ENCODE results near the gene KLK10.
"Not testable (repeated sequence)": the region's sequence is repeated elsewhere in the genome, so short reads cannot be mapped to it uniquely, and the experiment has no call there.

Gene KLK10

GRCh38 chr19:51000981-51001380 is 18.5 kb downstream of the KLK10 start:
- no peak for DNase-seq

GRCh38 chr19:51000426-51000825 is 19.1 kb downstream of the KLK10 start:
- no peak for DNase-seq

- DNase-seq, result no peak
Observed at GRCh38 chr19:50998686-50999085, 20.8 kb downstream of the KLK10 start.

GRCh38 chr19:50998061-50998460 is 21.4 kb downstream of the KLK10 start:
- DNase-seq, result no peak

- no peak for DNase-seq
Observed at GRCh38 chr19:50994129-50994528, 25.4 kb downstream of the KLK10 start.

GRCh38 chr19:50992666-50993035 is 26.9 kb downstream of the KLK10 start:
- no peak for DNase-seq

- not testable (repeated sequence) for DNase-seq
Observed at GRCh38 chr19:50984416-50984815, 35.1 kb downstream of the KLK10 start.

- DNase-seq, result no peak
Observed at GRCh38 chr19:50983625-50984292, 35.8 kb downstream of the KLK10 start, which contains the start of gene KLK7. Gene KLK7 (minus strand): TSS chr19:50983917. CDS start chr19:50982399, 1,518 bp downstream.

GRCh38 chr19:50982186-50982585 is 37.3 kb downstream of the KLK10 start:
- DNase-seq, result no peak

- no peak for DNase-seq
Observed at GRCh38 chr19:50981587-50982146, 37.8 kb downstream of the KLK10 start.

- DNase-seq, result no peak
Observed at GRCh38 chr19:50980208-50980607, 39.3 kb downstream of the KLK10 start.

- DNase-seq, result no peak
Observed at GRCh38 chr19:50979758-50980157, 39.8 kb downstream of the KLK10 start.

GRCh38 chr19:50978772-50979390 is 40.6 kb downstream of the KLK10 start:
- no peak for DNase-seq

- DNase-seq, result no peak
Observed at GRCh38 chr19:50977626-50978025, 41.9 kb downstream of the KLK10 start.

- DNase-seq, result no peak
Observed at GRCh38 chr19:50975766-50976165, 43.7 kb downstream of the KLK10 start.

- DNase-seq, result no peak
Observed at GRCh38 chr19:50974702-50975556, 44.6 kb downstream of the KLK10 start.

GRCh38 chr19:50972795-50973376 is 46.6 kb downstream of the KLK10 start:
- no peak for DNase-seq

GRCh38 chr19:50969810-50970209 is 49.7 kb downstream of the KLK10 start:
- DNase-seq, result not testable (repeated sequence)

- DNase-seq, result no peak
Observed at GRCh38 chr19:50969413-50969760, 50.1 kb downstream of the KLK10 start, which contains the start of gene KLK6. Gene KLK6 (minus strand): TSS chr19:50969591. CDS start chr19:50968104, 1,487 bp downstream.

- no peak for DNase-seq
Observed at GRCh38 chr19:50968716-50969412, 50.6 kb downstream of the KLK10 start.

- no peak for DNase-seq
Observed at GRCh38 chr19:50967929-50968715, 51.4 kb downstream of the KLK10 start.

GRCh38 chr19:50964266-50964665 is 55.2 kb downstream of the KLK10 start:
- no peak for DNase-seq

Data from stimulated activated CD4-positive, alpha-beta T cell treated with anti-CD3 and anti-CD28 coated beads, Interleukin-12 subunit alpha, Interleukin-12 subunit beta, amount 100 ng/mL, for 4 hours (primary cell).